ENCODE measurements around the gene PRKAR2A. TPM values are rescaled to one million over a fixed set of nuclear protein-coding genes. Genes with fewer than 3 reads are reported as not detected.

The PRKAR2A gene
- total RNA-seq, 1 donor = 47.4 TPM

DNA sequence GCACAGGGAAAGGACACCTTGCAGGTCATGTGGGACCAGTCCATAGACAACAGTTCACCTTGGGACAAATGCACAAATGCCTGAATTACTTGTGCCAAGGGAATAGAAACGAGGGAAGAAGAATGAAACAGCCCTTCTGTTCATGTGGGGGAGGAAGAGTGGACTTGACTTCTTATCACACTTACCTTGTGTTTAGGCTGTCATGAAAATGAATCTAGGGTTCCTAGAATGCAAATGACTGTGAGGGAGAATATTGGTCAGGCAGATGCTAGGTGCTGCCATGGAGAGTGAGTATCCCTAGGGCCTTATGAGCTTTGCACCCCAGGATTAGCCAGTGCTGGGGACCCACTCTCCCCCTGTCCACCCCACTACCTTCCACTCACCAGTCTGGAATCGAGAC, 11.0 kb upstream of the PRKAR2A start:
- no peak for TF ChIP-seq CTCF (IDR thresholded peaks at IDR 0.05; ENCODE audit: extremely low read depth, low read depth, low read length)
- H3K9me3 ChIP-seq (ENCODE audit: low read depth, low read length) = no peaks in the 10 kb centered on the region
- H3K27ac ChIP-seq (ENCODE audit: low read depth, low read length) = no peak overlapping the region
- peaks cover 4% of the 10 kb centered on the region for H3K36me3 ChIP-seq (ENCODE audit: insufficient read depth, low read length)
- H3K79me2 ChIP-seq (ENCODE audit: insufficient read depth, low read length) = no peaks in the 10 kb centered on the region
- no peaks in the 10 kb centered on the region for H4K20me1 ChIP-seq (ENCODE audit: insufficient read depth, low read length)
- H3K4me3 ChIP-seq (ENCODE audit: insufficient read depth, low read length) = no peak overlapping the region
- no peaks in the 10 kb centered on the region for H3K27me3 ChIP-seq (ENCODE audit: insufficient read depth, low read length)
- H3K4me2 ChIP-seq (ENCODE audit: insufficient read depth, low read length) = no peak overlapping the region
- DNase-seq (ENCODE audit: insufficient read length, low spot score, missing footprints) = no peak
- no peaks in the 10 kb centered on the region for H3K4me1 ChIP-seq (ENCODE audit: insufficient read depth, low read length)
- no peak overlapping the region for H2AFZ ChIP-seq (ENCODE audit: low read length)

DNA sequence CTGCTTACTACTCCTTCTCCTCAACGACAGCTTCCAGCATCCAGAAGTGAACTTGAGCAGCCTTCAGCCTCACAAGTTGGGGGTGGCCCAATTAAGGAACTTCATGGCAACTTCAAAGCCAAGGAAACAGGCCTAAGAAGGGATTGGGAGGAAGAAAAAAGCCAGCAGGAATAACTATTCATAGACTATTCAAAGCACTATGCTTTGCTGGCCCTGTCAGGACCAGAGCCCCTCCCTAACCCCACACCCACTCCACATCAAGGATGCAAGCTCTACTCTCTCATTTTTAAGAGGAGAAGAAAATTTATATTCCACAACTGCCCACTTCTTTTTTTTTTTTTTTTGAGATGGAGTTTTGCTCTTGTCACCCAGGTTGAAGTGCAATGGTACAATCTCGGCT, 10.0 kb upstream of the PRKAR2A start:
- no peaks in the 10 kb centered on the region for H3K79me2 ChIP-seq (ENCODE audit: insufficient read depth, low read length)
- H3K27me3 ChIP-seq (ENCODE audit: insufficient read depth, low read length) = no peaks in the 10 kb centered on the region
- no peak overlapping the region for H2AFZ ChIP-seq (ENCODE audit: low read length)
- TF ChIP-seq CTCF (IDR thresholded peaks at IDR 0.05; ENCODE audit: extremely low read depth, low read depth, low read length) = no peak
- no peaks in the 10 kb centered on the region for H4K20me1 ChIP-seq (ENCODE audit: insufficient read depth, low read length)
- no peaks in the 10 kb centered on the region for H3K4me1 ChIP-seq (ENCODE audit: insufficient read depth, low read length)
- H3K4me2 ChIP-seq (ENCODE audit: insufficient read depth, low read length) = no peak overlapping the region
- no peaks in the 10 kb centered on the region for H3K9me3 ChIP-seq (ENCODE audit: low read depth, low read length)
- peaks cover 4% of the 10 kb centered on the region for H3K36me3 ChIP-seq (ENCODE audit: insufficient read depth, low read length)
- no peak for DNase-seq (ENCODE audit: insufficient read length, low spot score, missing footprints)
- H3K27ac ChIP-seq (ENCODE audit: low read depth, low read length) = no peak overlapping the region
- H3K4me3 ChIP-seq (ENCODE audit: insufficient read depth, low read length) = no peak overlapping the region

DNA sequence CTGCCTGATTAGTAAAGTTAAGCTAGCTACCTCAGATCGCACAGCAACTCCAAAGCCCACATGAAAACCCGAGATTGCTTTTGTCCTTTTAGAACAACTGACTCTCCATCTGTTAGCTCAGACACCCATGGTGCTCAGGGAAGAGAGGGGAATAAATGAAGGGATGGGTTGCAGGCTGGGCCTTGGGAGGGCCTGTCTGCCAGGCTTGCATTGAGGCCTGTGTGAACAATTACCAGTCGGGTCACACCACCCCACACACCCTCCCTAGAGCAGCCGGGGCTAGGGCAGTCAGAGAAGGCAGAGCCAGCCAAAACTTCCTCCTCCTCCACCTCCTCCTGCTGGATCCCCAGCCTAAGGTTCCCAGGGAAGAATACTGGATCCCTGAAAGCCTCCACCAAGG, 8.8 kb upstream of the PRKAR2A start:
- TF ChIP-seq CTCF (IDR thresholded peaks at IDR 0.05; ENCODE audit: extremely low read depth, low read depth, low read length) = no peak
- H3K4me1 ChIP-seq (ENCODE audit: insufficient read depth, low read length) = no peaks in the 10 kb centered on the region
- no peaks in the 10 kb centered on the region for H3K9me3 ChIP-seq (ENCODE audit: low read depth, low read length)
- peaks cover 4% of the 10 kb centered on the region for H3K36me3 ChIP-seq (ENCODE audit: insufficient read depth, low read length)
- peak; percentile 3 for DNase-seq (ENCODE audit: insufficient read length, low spot score, missing footprints)
- no peak overlapping the region for H3K4me2 ChIP-seq (ENCODE audit: insufficient read depth, low read length)
- no peaks in the 10 kb centered on the region for H3K27me3 ChIP-seq (ENCODE audit: insufficient read depth, low read length)
- H3K4me3 ChIP-seq (ENCODE audit: insufficient read depth, low read length) = no peak overlapping the region
- no peak overlapping the region for H3K27ac ChIP-seq (ENCODE audit: low read depth, low read length)
- no peaks in the 10 kb centered on the region for H4K20me1 ChIP-seq (ENCODE audit: insufficient read depth, low read length)
- no peaks in the 10 kb centered on the region for H3K79me2 ChIP-seq (ENCODE audit: insufficient read depth, low read length)
- H2AFZ ChIP-seq (ENCODE audit: low read length) = no peak overlapping the region

- H4K20me1 ChIP-seq (ENCODE audit: insufficient read depth, low read length) = no peaks in the 10 kb centered on the region
- no peak for DNase-seq (ENCODE audit: insufficient read length, low spot score, missing footprints)
- no peaks in the 10 kb centered on the region for H3K27me3 ChIP-seq (ENCODE audit: insufficient read depth, low read length)
- no peak overlapping the region for H3K4me3 ChIP-seq (ENCODE audit: insufficient read depth, low read length)
- H3K4me2 ChIP-seq (ENCODE audit: insufficient read depth, low read length) = no peak overlapping the region
- no peak overlapping the region for H2AFZ ChIP-seq (ENCODE audit: low read length)
- TF ChIP-seq CTCF (IDR thresholded peaks at IDR 0.05; ENCODE audit: extremely low read depth, low read depth, low read length) = no peak
- H3K4me1 ChIP-seq (ENCODE audit: insufficient read depth, low read length) = no peaks in the 10 kb centered on the region
- H3K9me3 ChIP-seq (ENCODE audit: low read depth, low read length) = no peaks in the 10 kb centered on the region
- peaks cover 4% of the 10 kb centered on the region for H3K36me3 ChIP-seq (ENCODE audit: insufficient read depth, low read length)
- no peak overlapping the region for H3K27ac ChIP-seq (ENCODE audit: low read depth, low read length)
- H3K79me2 ChIP-seq (ENCODE audit: insufficient read depth, low read length) = no peaks in the 10 kb centered on the region
Observed at GRCh38 chr3:48855681-48856447, 8.2 kb upstream of the PRKAR2A start.

All from osteoblast (primary cell).